HG03196 (cell line): Measurements from ENCODE around the gene KRTAP2-4.
"Not testable (repeated sequence)": the region's sequence is repeated elsewhere in the genome, so short reads cannot be mapped to it uniquely, and the experiment has no call there.

ENCODE experiments used
- ATAC-seq: cut with Tn5 transposase; IDR thresholded peaks from one replicate; pipeline ENCODE4 v1.9.1; 2021; ENCODE audit not compliant: unreplicated experiment

The KRTAP2-4 gene

GRCh38 chr17:41040783-41041571, 24.7 kb downstream of the KRTAP2-4 start, which contains the start of gene KRTAP1-1:
Gene KRTAP1-1 (minus strand): TSS chr17:41041450. CDS start chr17:41041397, 53 bp downstream.
- ATAC-seq: not testable (repeated sequence)

DNA sequence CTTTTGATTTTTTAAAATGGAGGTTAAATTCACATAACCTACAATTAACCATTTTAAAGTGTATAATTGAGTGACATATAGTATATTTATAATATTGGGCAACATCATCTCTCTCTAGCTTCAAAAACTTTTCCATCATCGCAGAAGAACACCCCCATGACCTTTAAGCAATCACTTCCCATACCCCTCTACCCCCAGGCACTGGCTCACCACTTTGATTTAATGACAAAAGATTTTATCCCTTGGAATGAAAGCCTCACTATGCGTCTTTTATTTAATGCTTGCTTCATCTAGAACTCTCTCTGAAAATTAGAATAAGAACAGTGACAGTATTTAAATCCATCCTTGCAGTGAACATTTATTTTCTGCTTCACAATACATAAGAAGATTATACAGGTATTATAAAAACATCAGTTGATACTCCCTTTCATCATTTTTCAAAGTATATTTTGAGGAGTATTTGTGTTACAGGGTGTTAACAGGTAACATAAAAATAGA, 27.8 kb downstream of the KRTAP2-4 start:
- no peak for ATAC-seq

GRCh38 chr17:41034346-41034935, 31.2 kb downstream of the KRTAP2-4 start, which contains the start of gene KRTAP1-3:
Gene KRTAP1-3 (minus strand): TSS chr17:41034874. CDS start chr17:41034821, 53 bp downstream.
- ATAC-seq: not testable (repeated sequence)

- ATAC-seq: no peak
Observed at GRCh38 chr17:41029633-41030245, 35.9 kb downstream of the KRTAP2-4 start, which contains the start of gene KRTAP1-4. Gene KRTAP1-4 (minus strand): TSS chr17:41030195. CDS start chr17:41030078, 117 bp downstream.

- ATAC-seq: no peak
Observed at GRCh38 chr17:41026715-41027471, 38.8 kb downstream of the KRTAP2-4 start, which contains the start of gene KRTAP1-5. Gene KRTAP1-5 (minus strand): TSS chr17:41027208. CDS start chr17:41027155, 53 bp downstream.

GRCh38 chr17:41024697-41025096, 41.0 kb downstream of the KRTAP2-4 start:
- no peak for ATAC-seq

GRCh38 chr17:41020336-41020735, 45.3 kb downstream of the KRTAP2-4 start:
- no peak for ATAC-seq

DNA sequence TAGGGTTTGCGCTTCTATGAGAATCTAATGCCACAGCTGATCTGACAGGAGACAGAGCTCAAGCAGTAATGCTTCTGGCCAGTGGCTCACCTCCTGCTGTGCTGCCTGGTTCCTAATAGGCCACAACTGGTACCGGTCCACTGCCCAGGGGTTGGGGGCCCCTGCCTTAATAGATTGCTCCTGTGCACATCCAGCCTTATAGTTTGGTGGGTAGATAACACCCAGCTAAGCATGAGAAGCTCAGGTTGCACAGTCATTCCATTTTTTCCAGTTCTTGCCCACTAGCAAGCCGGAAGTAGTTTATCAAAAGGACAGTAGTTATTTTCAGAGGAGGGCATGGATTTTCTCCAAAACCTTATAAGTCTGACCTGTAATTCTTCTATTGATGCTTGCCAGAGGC, 46.3 kb downstream of the KRTAP2-4 start:
- no peak for ATAC-seq

- no peak for ATAC-seq
Observed at GRCh38 chr17:41018541-41018940, 47.1 kb downstream of the KRTAP2-4 start.

DNA sequence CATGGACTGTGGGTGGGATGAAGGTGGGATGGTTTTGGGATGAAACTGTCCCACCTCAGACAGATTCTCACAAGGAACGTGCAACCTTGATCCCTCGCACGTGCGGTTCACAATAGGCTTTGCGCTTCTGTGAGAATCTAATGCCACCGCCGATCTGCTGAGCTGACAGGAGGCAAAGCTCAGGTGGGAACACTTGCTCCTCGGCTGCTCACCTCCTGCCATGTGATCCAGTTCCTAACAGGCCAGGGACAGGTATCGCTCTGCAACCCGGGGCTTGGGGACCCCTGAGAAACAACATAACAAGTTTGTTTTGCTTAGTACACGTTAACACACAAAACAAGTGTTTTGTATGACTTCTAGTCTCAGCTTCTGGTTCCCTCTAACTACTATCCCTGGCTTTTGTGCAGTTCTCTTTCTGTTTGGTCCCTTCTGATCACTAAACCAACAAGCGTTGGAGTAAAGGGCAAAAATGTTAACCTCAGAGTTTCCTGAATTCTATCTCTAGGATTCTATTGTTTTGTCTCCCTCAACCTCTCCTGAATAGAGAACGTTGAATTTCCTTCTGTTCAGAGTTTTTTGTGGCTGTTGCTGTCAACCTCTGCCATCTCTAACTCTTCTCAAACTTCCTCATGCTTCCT, 49.0 kb downstream of the KRTAP2-4 start:
- no peak for ATAC-seq

- no peak for ATAC-seq
Observed at GRCh38 chr17:41015454-41015853, 50.2 kb downstream of the KRTAP2-4 start.
